ENCODE data around the gene FAM163B.

FAM163B gene

GRCh38 chr9:133528876-133529241, 80.3 kb downstream of the FAM163B start:
- no peak for DNase-seq (ENCODE audit: low read depth, low spot score)

- no peak for DNase-seq (ENCODE audit: low read depth, low spot score)
Observed at GRCh38 chr9:133528001-133528875, 81.0 kb downstream of the FAM163B start.

- DNase-seq (ENCODE audit: low read depth, low spot score), result no peak
Observed at GRCh38 chr9:133527444-133527920, 81.7 kb downstream of the FAM163B start.
